ENCODE data around the gene CARMIL3.
"Not testable (repeated sequence)": the region's sequence is repeated elsewhere in the genome, so short reads cannot be mapped to it uniquely, and the experiment has no call there.

CARMIL3 gene

DNA sequence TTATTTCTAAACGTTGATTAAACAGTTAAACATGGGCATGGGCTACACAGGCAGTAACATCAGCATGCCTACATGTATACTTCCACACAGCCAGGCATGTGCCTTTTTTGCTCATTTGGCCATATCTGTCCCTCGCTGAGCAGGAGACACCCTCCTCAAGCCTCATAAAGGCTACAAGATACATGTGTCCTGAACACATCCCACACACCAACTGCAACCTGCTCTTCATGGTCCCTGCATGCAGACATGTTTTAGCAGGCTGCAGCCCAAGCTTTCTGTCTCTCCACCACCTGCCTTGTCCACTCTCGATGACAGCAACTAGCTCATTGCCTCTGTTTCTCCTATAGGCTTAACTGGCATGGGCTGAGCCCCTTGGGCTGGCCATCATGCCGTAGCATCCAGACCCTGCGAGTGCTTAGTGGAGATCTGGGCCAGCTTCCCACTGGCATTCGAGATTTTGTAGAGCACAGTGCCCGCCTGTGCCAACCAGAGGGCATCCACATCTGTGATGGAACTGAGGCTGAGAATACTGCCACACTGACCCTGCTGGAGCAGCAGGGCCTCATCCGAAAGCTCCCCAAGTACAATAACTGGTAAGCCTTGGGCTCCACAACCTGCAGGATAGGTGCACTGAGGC is 44.9 kb downstream of the CARMIL3 start:
- no peak for DNase-seq

DNA sequence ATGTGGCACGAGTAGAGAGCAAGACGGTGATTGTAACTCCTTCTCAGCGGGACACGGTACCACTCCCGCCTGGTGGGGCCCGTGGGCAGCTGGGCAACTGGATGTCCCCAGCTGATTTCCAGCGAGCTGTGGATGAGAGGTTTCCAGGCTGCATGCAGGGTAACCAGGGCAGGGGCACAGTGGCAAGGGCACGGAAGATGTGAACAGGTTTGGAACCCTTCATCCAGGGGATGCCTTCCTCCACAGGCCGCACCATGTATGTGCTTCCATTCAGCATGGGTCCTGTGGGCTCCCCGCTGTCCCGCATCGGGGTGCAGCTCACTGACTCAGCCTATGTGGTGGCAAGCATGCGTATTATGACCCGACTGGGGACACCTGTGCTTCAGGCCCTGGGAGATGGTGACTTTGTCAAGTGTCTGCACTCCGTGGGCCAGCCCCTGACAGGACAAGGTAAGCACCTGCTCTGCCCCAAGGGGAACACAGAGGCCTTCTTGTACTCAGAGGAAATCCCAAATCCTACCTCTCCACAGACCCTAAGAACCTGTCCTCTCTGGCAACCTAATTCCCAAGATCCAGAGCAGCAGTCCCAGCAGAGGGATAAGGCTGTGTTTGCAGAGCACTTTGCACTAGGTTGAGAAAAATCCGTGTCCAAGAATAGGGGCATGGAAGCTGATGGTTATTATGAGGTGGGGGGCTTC is 46.6 kb downstream of the CARMIL3 start:
- no peak for DNase-seq

DNA sequence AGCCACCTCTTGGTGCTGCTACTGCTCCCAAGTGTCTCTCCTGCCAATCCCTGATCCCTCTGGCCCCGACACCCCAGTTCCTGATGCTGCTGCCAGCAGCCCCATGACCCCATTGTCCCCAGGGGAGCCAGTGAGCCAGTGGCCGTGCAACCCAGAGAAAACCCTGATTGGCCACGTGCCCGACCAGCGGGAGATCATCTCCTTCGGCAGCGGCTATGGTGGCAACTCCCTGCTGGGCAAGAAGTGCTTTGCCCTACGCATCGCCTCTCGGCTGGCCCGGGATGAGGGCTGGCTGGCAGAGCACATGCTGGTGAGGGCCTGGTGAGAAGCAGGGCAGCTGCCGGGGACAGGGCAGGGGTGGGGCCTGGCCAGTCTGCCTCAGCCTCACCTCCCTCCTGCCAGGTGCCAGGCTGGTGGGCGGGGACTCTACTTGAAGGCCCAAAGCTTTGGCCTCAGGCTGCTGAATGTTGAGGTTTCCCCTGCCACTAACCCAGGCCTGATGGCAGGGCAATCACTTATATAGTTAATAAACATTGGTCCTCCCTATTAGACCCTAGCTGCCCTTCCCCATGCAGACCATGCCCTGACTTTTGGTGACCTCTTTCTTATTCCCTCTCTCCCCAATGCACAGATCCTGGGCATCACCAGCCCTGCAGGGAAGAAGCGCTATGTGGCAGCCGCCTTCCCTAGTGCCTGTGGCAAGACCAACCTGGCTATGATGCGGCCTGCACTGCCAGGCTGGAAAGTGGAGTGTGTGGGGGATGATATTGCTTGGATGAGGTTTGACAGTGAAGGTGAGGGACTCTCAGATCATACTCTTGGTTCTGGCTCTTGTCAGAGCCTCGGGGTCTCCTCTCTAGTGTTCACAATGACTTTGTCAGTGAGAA is 47.4 kb downstream of the CARMIL3 start:
- DNase-seq, result no peak

- DNase-seq, result no peak
These were observed 48.6 kb downstream of the CARMIL3 start for GRCh38 chr14:24100197-24100981.

- no peak for DNase-seq
These were observed 49.2 kb downstream of the CARMIL3 start for GRCh38 chr14:24100982-24101494.

GRCh38 chr14:24102357-24103048 is 50.7 kb downstream of the CARMIL3 start:
- DNase-seq, result no peak

- no peak for DNase-seq
These were observed 51.6 kb downstream of the CARMIL3 start for GRCh38 chr14:24103451-24103850.

DNA sequence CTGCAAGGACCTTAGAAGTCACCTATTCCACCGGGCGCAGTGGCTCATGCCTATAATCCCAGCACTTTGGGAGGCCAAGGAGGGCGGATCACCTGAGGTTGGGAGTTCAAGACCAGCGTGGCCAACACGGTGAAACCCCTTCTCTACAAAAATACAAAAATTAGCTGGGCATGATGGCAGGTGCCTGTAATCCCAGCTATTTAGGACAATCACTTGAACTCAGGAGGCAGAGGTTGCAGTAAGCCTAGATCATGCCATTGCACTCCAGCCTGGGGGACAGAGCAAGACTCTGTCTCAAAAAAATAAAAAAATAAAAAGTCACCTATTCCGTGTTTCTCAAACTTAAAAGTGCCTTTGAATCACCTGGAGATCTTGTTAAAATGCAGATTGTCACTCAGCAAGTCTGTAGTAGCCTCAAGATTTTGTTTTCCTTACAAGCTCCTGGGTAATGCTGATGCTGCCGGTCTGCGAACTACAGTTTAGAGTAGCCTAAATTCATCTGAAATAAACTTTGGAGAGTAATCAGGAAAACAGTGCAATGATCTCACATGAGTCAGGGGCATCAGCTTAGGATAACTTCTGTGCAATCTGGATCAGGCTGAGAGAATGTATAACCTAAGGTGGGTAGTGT is 53.9 kb downstream of the CARMIL3 start:
- DNase-seq, result not testable (repeated sequence)

DNA sequence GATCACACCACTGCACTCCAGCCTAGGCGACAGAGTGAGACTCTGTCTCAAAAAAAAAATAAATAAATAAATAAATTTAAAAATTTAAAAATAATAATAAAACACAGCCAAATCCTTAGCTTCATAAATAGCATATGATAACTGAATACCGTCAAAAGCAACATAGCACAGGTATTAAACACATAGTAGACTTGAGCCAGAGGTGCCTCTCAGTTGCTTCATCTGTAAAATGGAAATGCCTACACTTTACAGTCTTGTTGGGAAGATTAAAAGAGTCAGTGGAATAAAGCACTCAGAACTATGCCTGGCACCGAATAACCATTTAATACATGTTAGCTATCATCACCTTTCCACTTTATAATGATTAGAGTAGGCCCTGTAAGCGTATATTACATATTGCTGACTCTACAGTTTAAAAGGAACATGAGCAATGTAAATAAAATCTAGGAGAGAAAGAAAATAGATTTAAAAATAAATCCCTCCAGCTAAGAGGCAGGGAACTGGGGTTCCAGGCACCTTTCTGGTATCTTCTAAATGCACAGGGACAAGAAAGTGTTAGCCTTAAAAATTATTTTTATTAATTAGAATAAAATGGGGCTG is 55.0 kb downstream of the CARMIL3 start:
- no peak for DNase-seq

DNA sequence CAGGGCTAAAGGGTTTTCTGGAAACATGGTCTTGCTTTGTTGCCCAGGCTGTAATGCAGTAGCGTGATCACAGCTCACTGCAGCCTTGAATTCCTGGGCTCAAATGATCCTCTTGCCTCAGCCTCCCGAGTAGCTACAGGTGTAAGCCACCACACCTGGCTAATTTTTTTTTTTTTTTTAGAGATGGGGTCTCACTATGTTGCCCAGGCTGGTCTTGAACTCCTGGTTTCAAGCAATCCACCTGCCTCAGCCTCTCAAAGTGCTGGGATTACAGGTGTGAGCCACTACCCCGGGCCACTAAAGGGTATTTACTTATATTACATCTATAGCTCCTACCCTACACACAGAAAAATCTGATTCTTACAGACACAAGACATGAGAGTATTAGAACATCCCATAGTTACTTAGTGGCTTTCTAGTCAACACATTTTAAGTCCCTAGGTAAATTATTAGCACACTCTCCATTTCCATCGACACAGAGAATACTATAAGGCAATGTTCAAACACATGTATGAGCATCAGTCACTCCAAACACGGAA is 56.6 kb downstream of the CARMIL3 start:
- no peak for DNase-seq

GRCh38 chr14:24110060-24110459 is 58.3 kb downstream of the CARMIL3 start:
- no peak for DNase-seq

DNA sequence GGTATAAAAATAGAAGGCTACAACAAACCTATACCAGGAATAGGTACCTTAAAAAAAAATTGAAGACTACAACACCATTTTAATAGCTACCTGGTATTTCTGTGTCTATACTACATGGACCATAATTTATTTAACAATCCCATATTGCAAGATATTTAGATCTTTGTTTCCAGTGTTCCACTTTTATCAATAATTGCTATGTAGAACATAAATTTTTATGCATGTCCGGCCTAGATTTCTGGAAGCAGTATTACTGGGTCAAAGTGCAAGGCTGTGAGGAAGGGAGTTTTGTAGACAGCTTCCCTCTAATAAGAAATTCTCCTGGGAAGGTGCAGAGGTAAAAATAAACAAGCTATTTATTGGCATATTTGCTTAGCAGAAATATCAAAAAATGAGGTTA is 58.7 kb downstream of the CARMIL3 start:
- no peak for DNase-seq

- DNase-seq, result no peak
These were observed 61.6 kb downstream of the CARMIL3 start for GRCh38 chr14:24113379-24113800.

DNA sequence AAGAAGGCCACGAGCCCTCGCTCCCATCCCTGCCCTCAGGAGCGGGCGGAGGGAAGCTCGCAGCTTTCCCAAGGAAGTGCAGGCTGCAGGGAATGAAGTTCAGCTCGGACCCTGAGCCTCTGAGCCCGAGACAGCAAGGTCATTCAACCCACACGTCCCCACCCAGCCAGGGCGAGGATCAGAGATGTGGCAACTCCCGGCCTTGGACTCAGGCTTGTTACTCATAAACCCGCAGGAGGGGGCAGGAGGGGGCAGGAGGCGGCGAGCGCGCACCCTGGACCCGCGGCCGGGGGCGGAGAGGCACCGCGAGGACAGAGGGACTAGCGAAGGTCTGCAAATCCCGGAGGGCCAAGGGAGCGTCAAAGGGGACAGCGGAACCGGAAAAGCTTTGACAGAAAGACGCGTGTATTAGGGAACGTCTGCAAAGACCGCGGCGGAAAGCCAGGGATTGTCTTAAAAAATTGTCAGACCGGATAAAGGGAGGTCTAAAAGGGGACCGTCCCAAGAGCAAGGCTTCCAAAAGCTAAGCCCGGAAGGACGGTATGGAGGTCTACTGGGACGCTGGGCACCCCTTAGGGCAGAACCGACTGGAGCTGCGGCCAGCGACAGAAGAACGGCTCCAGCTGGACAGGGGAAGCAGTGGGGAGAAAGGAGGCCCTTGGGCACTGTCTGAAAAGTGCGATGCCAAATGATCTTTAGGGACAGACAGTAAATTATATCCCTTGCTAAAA is 62.2 kb downstream of the CARMIL3 start:
- peak; percentile 76 for DNase-seq

DNA sequence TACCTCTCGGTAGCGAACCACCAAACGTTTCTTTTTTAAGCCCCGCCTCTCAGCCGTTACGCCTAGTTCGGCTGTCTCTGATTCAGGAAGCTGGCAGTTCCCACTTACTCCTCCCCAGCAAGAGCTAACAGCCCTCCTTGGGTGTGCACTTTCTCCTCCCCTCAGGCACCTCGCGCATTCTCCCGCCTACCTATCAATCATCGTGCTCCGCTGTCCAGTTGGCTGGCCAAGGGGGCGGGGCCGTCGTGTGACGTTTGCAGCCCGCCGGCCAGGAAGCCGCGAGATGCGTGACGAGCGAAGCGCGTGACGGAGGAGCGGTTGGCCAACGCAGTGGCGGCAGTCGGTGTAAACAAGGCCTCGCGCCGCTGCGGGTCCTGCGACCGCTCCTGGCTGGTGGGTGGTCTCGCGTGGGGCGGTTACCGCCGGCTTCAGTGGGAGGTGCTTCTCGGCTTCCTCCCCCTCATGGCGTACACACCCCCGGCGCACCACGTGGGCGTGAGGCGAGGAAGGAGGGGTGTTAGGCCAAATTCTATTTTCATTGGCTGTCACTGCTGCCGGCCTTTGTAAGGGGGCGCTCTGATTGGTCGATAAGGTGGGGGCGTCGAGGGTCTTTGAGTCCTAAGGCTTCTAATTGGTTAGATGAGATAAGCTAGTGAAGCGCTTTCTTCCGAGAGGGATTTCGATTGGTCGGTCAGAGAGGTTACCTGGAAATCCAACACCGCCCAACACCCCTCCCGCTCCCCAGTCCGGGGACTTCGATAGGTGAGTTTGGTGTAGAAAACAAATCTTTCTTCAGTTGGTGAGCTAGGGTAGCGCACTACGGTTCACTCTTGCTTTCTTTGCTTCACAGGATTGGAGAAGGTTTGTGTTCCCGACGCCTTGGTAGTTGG is 63.0 kb downstream of the CARMIL3 start, which contains the start of the genes DCAF11 and NRL:
TSS of gene DCAF11 (plus strand) at position 246 of the 890 bp plus-strand sequence. CDS start 818 bp downstream, outside the sequence.
TSS of gene NRL (minus strand) at position 418 of the 890 bp plus-strand sequence. CDS start 32,101 bp downstream, outside the sequence.
- peak; percentile 98 for DNase-seq

DNA sequence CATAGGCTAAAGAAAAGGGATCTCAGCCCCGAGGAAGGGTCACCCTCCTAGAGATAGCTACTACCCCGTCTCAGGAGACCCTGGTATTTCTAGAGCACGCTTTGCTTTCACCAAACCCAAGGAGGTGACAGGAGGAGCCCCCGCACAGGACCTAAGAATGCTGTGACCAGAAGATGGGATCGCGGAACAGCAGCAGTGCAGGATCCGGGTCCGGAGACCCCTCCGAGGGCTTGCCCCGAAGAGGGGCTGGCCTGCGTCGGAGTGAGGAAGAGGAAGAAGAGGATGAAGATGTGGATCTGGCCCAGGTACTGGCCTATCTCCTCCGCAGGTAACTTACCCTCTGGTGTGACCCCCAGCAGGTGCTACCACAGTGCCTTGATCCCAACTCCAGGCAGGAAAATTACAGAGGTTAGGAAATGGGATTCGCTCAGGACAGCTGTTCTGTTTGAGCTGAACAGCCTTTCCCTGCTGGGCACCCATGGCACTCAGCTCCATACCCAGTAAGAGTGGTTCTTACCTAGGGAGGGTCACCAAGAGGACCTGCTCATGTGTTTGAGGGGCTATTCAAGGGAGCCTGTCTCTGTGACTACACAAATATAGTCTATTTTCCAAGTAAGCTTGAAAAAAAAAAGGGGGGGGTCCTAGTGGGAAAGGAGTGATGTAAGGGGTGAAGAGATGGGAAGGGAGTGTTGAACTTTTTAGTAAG is 63.8 kb downstream of the CARMIL3 start:
- DNase-seq, result no peak

GRCh38 chr14:24116128-24116814 is 64.5 kb downstream of the CARMIL3 start:
- DNase-seq, result no peak
